Mucosa of descending colon (tissue), 3 donors: ENCODE measurements around the gene C1R. TPM values are rescaled to one million over a fixed set of nuclear protein-coding genes. Genes with fewer than 3 reads are reported as not detected.
"Not testable (repeated sequence)": the region's sequence is repeated elsewhere in the genome, so short reads cannot be mapped to it uniquely, and the experiment has no call there.

Experiments
- ATAC-seq: fragments of 200-7000 bp; cut with Tn5 transposase; one replicate; pipeline ENCODE4 v1.9.1; 2020; ENCODE audit warnings: mild to moderate bottlenecking, moderate library complexity
- DNase-seq, 3 donors: peaks; one replicate each; pipeline ENCODE4 v3.0.0-alpha.2; 2020
- H3K36me3 ChIP-seq: fragments of 200-600 bp; one replicate; pipeline ENCODE4 v1.8.0; 2021; ENCODE audit warnings: low read depth, mild to moderate bottlenecking
- H3K4me1 ChIP-seq: fragments of 200-600 bp; one replicate; pipeline ENCODE4 v1.8.0; 2021; ENCODE audit warnings: low read depth, mild to moderate bottlenecking
- H3K4me3 ChIP-seq: fragments of 200-600 bp; one replicate; pipeline ENCODE4 v1.8.0; 2021; ENCODE audit warnings: mild to moderate bottlenecking
- H3K9me3 ChIP-seq: fragments of 200-600 bp; one replicate; pipeline ENCODE4 v1.8.0; 2021; ENCODE audit warnings: mild to moderate bottlenecking
- intact Hi-C, 2 donors: fragments of 100-400 bp; cut with DNase I in 1 of 2; cut with micrococcal nuclease in 1 of 2; formaldehyde crosslinking; loops; one replicate each; pipeline versions ENCODE4 v1.11.0 to v1.11.1; 2022; cut with DNase I, micrococcal nuclease
- total RNA-seq, 3 donors: library from RNA; stranded (reverse); fragmentation: NEBNext Ultra II Directional in 2 of 3; extraction: Animal tissue kit (Norgen Biotek cat#: 25700) in 2 of 3; gene quantifications; one replicate each; pipeline versions ENCODE4 v1.2.1 to v1.2.4, GENCODE V29; 2021 to 2023
- TF ChIP-seq, protein P1 (sequence below): fragments of 200-600 bp; IDR thresholded peaks from one replicate; pipeline ENCODE4 v1.8.0; 2022; ENCODE audit warnings: antibody characterized with exemption, mild to moderate bottlenecking
- donor health status: DM: no; HTN: no; CAD: no; lungs with moderate emphysema.
- donor health status: DM: no; HTN: no; CAD: no.
- donor health status: DM: no; HTN: yes; CAD: no.

The C1R gene
- total RNA-seq, 3 donors from 2014 or later: 38.7 to 273 (median 222) TPM

DNA sequence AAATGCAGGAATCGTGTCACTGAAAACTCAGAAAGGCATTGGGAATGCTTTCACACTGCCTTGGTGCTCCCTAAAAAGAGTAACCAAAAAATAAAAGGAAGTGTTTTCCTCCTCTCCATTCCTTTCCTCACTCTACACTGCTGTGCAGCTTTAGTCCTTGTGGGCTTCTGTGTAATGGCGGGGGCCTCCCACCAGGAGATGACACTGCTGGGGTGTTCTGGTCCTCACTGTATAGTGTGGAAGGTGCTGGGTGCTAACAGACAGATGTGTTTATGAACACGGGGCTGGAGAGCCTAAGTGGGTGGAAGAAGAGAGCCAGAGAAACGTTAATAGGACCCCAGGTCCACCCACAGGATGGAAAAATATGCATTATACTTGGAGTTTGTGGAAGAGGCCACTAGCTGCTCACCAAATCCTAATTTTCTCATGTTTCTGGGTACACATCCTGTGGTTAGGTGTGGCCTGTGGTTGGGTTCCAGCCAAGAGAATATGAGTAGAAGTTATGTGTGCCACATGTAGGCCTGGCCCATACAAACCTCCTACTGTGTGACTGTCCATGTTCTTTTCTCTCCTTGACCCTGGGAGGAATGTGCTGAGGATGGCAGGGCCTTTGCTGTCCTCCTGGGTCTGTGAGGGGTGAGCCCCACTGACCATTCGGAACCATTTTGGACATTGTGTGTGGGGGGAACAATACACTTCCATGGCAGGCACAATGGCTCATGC is 45.7 kb downstream of the C1R start:
- H3K4me3 ChIP-seq: no peak overlapping the region
- no peaks in the 10 kb centered on the region for H3K9me3 ChIP-seq
- no peaks in the 10 kb centered on the region for H3K36me3 ChIP-seq
- TF ChIP-seq, protein P1, sequence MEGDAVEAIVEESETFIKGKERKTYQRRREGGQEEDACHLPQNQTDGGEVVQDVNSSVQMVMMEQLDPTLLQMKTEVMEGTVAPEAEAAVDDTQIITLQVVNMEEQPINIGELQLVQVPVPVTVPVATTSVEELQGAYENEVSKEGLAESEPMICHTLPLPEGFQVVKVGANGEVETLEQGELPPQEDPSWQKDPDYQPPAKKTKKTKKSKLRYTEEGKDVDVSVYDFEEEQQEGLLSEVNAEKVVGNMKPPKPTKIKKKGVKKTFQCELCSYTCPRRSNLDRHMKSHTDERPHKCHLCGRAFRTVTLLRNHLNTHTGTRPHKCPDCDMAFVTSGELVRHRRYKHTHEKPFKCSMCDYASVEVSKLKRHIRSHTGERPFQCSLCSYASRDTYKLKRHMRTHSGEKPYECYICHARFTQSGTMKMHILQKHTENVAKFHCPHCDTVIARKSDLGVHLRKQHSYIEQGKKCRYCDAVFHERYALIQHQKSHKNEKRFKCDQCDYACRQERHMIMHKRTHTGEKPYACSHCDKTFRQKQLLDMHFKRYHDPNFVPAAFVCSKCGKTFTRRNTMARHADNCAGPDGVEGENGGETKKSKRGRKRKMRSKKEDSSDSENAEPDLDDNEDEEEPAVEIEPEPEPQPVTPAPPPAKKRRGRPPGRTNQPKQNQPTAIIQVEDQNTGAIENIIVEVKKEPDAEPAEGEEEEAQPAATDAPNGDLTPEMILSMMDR: no peak
- H3K4me1 ChIP-seq: no peaks in the 10 kb centered on the region
- ATAC-seq (no peak), DNase-seq (no peak)
- intact Hi-C loops: no loop called here

DNA sequence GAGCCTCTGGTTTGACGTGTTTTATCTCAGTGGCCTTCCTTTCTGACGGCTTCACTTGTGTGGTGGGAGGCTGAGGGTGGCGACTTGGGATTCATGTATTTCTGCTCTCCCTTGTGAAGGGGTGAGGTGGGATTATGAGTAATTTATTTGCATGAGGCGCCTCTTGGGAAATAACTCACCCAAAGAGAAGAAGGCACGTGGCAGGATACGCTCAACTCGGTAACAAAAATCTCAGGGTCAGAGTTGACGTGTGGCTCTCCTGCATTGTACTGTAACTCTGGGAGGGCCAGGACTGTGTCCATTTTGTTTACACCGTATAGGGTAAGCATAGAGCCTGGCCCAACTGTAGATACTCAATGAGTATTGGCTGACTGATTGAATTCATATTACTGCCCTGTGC is 46.3 kb downstream of the C1R start:
- intact Hi-C loops: no loop called here
- Histone ChIP-seq H3K4me1 (no peaks in the 10 kb centered on the region), H3K36me3 (no peaks in the 10 kb centered on the region), H3K4me3 (no peak overlapping the region), H3K9me3 (no peaks in the 10 kb centered on the region)
- TF ChIP-seq, protein P1: no peak
- DNase-seq (no peak), ATAC-seq (no peak)

DNA sequence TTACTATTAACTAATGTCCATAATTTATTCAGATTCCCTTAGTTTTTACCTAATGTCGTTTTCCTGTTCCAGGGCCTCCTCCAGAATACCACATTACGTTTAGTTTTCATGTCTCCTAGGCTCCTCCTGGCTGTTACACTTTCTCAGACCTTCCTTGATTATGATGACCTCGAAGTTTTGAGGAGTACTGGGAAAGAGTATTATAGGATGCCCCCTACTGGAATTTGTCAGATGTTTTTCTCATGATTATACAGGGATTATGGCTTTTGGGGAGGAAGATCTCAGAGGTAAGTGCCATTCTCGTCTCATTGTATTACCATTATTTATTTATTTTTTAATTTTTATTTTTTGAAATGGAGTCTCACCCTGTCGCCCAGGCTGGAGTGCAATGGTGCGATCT is 49.4 kb downstream of the C1R start:
- no peak overlapping the region for H3K4me3 ChIP-seq
- intact Hi-C loops: no loop called here
- no peaks in the 10 kb centered on the region for H3K9me3 ChIP-seq
- TF ChIP-seq, protein P1: peak; percentile 15
- DNase-seq (no peak), ATAC-seq (peak; percentile 88)
- H3K36me3 ChIP-seq: no peaks in the 10 kb centered on the region
- H3K4me1 ChIP-seq: no peaks in the 10 kb centered on the region

DNA sequence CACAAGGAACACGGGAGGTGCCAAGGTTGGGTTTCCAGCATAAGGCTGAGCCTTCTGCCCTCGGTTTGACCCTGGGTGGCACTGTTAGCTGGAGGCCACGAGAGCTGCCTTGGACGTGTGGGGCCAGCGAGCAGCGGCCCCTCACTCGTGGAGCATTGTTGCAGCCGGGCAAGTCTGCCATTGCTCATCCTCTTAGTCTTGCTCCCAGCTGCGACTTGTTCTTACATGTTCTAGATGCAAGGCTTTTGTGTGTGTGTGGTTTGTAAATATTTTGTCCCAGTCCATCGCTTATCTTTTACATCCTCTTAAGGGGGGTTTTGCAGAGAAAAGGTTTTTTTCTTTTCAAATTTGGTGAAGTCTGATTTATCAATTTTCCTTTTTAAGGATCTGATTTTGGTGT is 52.8 kb downstream of the C1R start:
- ATAC-seq (no peak), DNase-seq (no peak)
- intact Hi-C loops: no loop called here
- H3K4me1 ChIP-seq: no peaks in the 10 kb centered on the region
- H3K36me3 ChIP-seq: no peaks in the 10 kb centered on the region
- no peak overlapping the region for H3K4me3 ChIP-seq
- no peaks in the 10 kb centered on the region for H3K9me3 ChIP-seq
- TF ChIP-seq, protein P1: no peak

DNA sequence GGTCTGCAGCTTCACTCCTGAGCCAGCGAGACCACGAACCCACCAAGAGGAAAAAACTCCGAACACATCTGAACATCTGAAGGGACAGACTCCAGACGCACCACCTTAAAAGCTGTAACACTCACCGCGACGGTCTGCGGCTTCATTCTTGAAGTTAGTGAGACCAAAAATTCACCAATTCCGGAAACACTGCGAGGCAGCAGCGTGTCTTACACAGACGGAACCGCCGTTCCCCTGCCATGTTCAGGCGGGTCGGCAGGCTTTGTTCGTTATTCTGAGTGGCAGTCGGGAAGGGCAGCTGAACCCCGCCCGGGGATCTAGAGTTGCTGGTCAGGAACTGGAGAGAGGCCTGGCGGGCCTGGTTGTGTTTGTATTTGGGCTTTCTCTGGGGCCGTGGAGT is 53.7 kb downstream of the C1R start:
- Histone ChIP-seq H3K9me3 (no peaks in the 10 kb centered on the region), H3K4me3 (no peak overlapping the region), H3K36me3 (no peaks in the 10 kb centered on the region), H3K4me1 (no peaks in the 10 kb centered on the region)
- intact Hi-C loops: no loop called here
- TF ChIP-seq, protein P1: no peak
- no peak for ATAC-seq
- no peak for DNase-seq

DNA sequence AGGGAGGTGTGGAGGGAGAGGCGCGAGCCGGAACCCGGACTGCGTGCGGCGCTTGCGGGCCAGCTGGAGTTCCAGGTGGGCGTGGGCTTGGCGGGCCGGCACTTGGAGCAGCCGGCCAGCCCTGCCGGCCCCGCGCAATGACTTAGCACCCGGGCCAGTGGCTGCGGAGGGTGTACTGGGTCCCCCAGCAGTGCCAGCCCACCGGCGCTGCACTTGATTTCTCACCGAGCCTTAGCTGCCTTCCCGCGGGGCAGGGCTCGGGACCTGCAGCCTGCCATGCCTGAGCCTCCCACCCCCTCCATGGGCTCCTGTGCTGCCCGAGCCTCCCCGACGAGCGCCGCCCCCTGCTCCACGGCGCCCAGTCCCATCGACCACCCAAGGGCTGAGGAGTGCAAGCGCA is 54.8 kb downstream of the C1R start:
- H3K4me1 ChIP-seq, H3K36me3 ChIP-seq, intact Hi-C loops, DNase-seq, H3K4me3 ChIP-seq, ATAC-seq, H3K9me3 ChIP-seq: not testable (repeated sequence)
